Stomach (tissue), 9 donors: ENCODE results near the gene LSAMP. TPM values are rescaled to one million over a fixed set of nuclear protein-coding genes. Genes with fewer than 3 reads are reported as not detected.

Source experiments
- DNase-seq, 2 donors: peaks; one replicate each; pipeline versions ENCODE4 v3.0.0 to v3.0.0-alpha.2; 2013 to 2019
- H3K27ac ChIP-seq, 5 donors: fragments of 200-600 bp in 4 of 5; sonication (generic) in 4 of 5; one replicate each; pipeline ENCODE4 v1.5.1; 2013 to 2019; ENCODE audit warnings: mild to moderate bottlenecking in 1 of 5, moderate library complexity in 1 of 5
- H3K27me3 ChIP-seq, 3 donors: fragments of 200-600 bp; sonication (generic); one replicate each; pipeline ENCODE4 v1.5.1; 2017 to 2019; ENCODE audit warnings: mixed run types in 1 of 3
- H3K36me3 ChIP-seq, 4 donors: fragments of 200-600 bp; sonication (generic); 1 replicate in 3 of 4; 2 replicates in 1 of 4; pipeline ENCODE4 v1.5.1; 2016 to 2019
- H3K4me1 ChIP-seq, 4 donors: fragments of 200-600 bp; sonication (generic); one replicate each; pipeline ENCODE4 v1.5.1; 2016 to 2019
- H3K4me3 ChIP-seq, 4 donors: fragments of 200-600 bp; sonication (generic) in 3 of 4; one replicate each; pipeline ENCODE4 v1.5.1; 2016 to 2019; ENCODE audit warnings: mild to moderate bottlenecking in 1 of 4
- H3K9me3 ChIP-seq, 4 donors: fragments of 200-600 bp; sonication (generic); one replicate each; pipeline ENCODE4 v1.5.1; 2016 to 2019
- EP300 ChIP-seq: sonication (generic); formaldehyde crosslinking; IDR thresholded peaks from one replicate; pipeline ENCODE4 v1.6.1; 2017; ENCODE audit warnings: antibody characterized with exemption
- POLR2A ChIP-seq, 4 donors: fragments of 450-650 bp; IDR thresholded peaks; one replicate each; pipeline ENCODE4 v1.6.1; 2016; ENCODE audit warnings: antibody characterized with exemption in 4 of 4, control low read depth in 2 of 4, mild to moderate bottlenecking in 1 of 4, moderate library complexity in 1 of 4
- POLR2AphosphoS5 ChIP-seq, 3 donors: sonication (generic); formaldehyde crosslinking; IDR thresholded peaks; one replicate each; pipeline ENCODE4 v1.6.1; 2016; ENCODE audit warnings: antibody characterized with exemption in 3 of 3
- WGBS, 5 donors: extraction: QIAGEN DNeasy Blood & Tissue Kit in 3 of 5; methylation state at CpG; one replicate each; pipeline versions ENCODE4 v1.1.5 to v1.1.7; 2013 to 2018; 5-methylcytosine and 5-hydroxymethylcytosine counted together
- intact Hi-C: fragments of 100-400 bp; cut with DNase I; formaldehyde crosslinking; loops from one replicate; pipeline ENCODE4 v1.15.1; 2023; ENCODE audit warnings: low total_unique reads
- polyA plus RNA-seq, 3 donors: library from polyadenylated mRNA; stranded (reverse); fragments of 200-250 nt; gene quantifications; one replicate each; pipeline ENCODE4 v1.2.3, GENCODE V29; 2013
- total RNA-seq, 5 donors: library from RNA; depleted of rRNA; stranded (reverse); fragments of >200 nt; gene quantifications; one replicate each; pipeline versions ENCODE4 v1.1.0 to v1.2.3, GENCODE V29; 2014 to 2016
- TF ChIP-seq, protein P1 (sequence below), 7 experiments: fragments of 450-650 bp in 4 of 7; fragments of 200-600 bp in 3 of 7; sonication (generic) in 3 of 7; IDR thresholded peaks; one replicate each; pipeline ENCODE4 v1.5.1; 2016 to 2019; ENCODE audit warnings: antibody characterized with exemption in 7 of 7, control low read depth in 2 of 7, mild to moderate bottlenecking in 1 of 7
- donor health status: healthy with polysubstance abuse.
- donor health status: Bipolar disorder and iron deficiency.
- donor health status: healthy.

The LSAMP gene
- total and polyA plus RNA-seq, 8 donors: 1.1 to 20.7 (median 1.7) TPM

DNA sequence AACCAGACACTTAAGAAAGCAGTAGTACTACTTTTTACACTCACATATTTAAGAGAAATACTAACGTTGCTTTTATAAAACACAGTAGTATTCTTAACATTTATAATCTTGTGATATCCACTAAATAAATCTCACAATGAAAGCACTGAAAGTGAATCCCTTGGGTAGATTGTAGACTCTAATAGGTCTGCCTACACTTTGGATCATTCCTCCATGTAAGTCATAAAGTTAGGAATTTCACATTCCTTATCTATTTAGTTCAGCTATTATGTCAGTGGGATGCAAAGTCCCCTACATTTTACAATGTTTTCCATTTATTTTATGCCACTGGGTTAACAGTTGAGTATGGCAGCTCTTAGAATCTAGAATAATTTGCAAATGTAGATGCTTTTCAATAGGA, 330.7 kb downstream of the LSAMP start:
- intact Hi-C loops: no loop called here
- Histone ChIP-seq H3K9me3 (no peaks in the 10 kb centered on the region), H3K4me1 (peaks cover 0 to 6% (median 0%) of the 10 kb centered on the region in 4 donors), H3K36me3 (no peaks in the 10 kb centered on the region), H3K4me3 (no peak overlapping the region), H3K27me3 (no peaks in the 10 kb centered on the region), H3K27ac (no peak overlapping the region)
- TF ChIP-seq POLR2A (IDR thresholded peaks at IDR 0.05) (no peak), EP300 (no peak), POLR2AphosphoS5 (IDR thresholded peaks at IDR 0.05) (no peak)
- TF ChIP-seq, protein P1, sequence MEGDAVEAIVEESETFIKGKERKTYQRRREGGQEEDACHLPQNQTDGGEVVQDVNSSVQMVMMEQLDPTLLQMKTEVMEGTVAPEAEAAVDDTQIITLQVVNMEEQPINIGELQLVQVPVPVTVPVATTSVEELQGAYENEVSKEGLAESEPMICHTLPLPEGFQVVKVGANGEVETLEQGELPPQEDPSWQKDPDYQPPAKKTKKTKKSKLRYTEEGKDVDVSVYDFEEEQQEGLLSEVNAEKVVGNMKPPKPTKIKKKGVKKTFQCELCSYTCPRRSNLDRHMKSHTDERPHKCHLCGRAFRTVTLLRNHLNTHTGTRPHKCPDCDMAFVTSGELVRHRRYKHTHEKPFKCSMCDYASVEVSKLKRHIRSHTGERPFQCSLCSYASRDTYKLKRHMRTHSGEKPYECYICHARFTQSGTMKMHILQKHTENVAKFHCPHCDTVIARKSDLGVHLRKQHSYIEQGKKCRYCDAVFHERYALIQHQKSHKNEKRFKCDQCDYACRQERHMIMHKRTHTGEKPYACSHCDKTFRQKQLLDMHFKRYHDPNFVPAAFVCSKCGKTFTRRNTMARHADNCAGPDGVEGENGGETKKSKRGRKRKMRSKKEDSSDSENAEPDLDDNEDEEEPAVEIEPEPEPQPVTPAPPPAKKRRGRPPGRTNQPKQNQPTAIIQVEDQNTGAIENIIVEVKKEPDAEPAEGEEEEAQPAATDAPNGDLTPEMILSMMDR (IDR thresholded peaks at IDR 0.05): no peak
- DNase-seq: no peak
- 78 to 95% (median 83%) methylated on average over 1 of the region's 1 CpG for WGBS, 5 donors

DNA sequence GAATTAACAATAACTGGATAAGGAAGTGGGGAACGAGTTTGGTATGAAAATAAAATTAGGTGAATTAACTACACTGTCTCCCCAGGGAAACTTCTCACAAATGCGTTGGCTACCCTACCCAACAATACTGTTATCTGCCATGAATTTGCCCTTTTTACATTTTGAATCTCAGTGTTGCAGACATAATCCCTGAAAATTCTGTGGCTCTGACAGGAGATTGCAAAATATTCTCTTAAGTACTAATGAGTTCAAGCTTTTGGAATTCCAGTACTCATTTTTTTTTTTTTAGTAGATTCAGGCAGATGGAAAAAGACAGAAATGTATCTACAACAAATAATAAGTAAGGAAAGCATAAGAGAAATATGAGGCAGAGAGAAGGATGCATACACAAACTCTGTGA, 332.6 kb downstream of the LSAMP start:
- Histone ChIP-seq H3K27me3 (no peaks in the 10 kb centered on the region), H3K4me1 (peaks cover 0 to 6% (median 0%) of the 10 kb centered on the region in 4 donors), H3K4me3 (no peak overlapping the region), H3K36me3 (no peaks in the 10 kb centered on the region), H3K9me3 (no peaks in the 10 kb centered on the region), H3K27ac (no peak overlapping the region)
- no peak for DNase-seq
- intact Hi-C loops: no loop called here
- 37 to 57% (median 56%) methylated on average over 2 of the region's 2 CpGs for WGBS, 5 donors
- no peak for TF ChIP-seq EP300

DNA sequence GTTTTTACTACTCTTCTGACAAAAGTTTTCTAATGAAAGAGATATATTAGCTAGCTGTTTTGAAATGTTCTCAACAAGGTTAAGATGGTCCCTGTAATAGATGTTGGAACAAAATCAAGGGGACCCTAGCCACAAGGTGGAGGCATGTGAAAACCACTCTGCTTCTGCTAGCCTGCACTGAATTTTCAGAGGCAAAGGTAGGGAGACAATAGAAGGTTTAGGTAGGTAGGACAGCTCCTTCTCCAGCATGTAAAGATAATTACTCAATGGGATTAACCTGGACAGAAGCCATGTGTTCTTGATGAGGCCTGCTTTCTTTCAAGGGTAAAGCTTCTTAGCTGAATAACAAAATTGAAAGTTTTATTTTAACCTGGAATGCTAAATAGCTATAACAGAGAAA, 333.5 kb downstream of the LSAMP start:
- Histone ChIP-seq H3K4me1 (peaks cover 0 to 6% (median 0%) of the 10 kb centered on the region in 4 donors), H3K4me3 (no peak overlapping the region), H3K27me3 (no peaks in the 10 kb centered on the region), H3K9me3 (no peaks in the 10 kb centered on the region), H3K27ac (no peak overlapping the region), H3K36me3 (no peaks in the 10 kb centered on the region)
- intact Hi-C loops: no loop called here
- no peak for DNase-seq
- TF ChIP-seq POLR2A (IDR thresholded peaks at IDR 0.05) (no peak), EP300 (no peak), POLR2AphosphoS5 (IDR thresholded peaks at IDR 0.05) (no peak)
- TF ChIP-seq, protein P1 (IDR thresholded peaks at IDR 0.05): no peak

DNA sequence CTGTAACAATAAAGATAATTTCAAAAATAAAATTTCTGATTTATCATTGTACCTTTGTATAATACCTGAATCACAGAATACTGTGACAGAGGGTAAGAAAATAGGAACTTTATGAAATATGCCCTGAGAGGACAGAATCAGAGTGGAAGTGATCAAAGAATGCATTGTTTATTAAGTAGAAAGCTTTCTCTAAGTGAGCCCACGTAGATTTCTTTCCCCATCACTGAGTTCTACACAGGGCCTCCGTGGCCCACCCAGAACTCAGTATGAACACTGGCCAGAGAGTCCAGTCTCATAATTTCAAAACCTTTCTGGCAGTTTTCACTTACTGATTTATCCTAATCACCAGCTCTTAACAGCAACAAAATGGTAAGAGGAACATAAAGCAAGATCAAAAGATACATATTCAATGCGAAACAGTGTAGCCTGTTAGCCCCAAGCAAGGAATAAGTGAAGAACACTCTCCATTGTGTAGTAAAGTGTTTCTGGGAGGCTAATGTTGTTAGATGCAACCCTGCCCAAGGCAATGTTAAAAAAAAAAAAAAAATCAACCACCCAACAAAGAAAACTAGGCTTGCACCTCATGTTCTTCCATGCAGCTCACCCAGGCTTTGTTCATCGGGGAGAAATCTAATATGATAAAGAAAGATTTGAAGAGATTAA, 341.3 kb downstream of the LSAMP start:
- TF ChIP-seq POLR2A (IDR thresholded peaks at IDR 0.05) (no peak), EP300 (no peak), POLR2AphosphoS5 (IDR thresholded peaks at IDR 0.05) (no peak)
- TF ChIP-seq, protein P1 (IDR thresholded peaks at IDR 0.05): no peak
- 68 to 77% (median 75%) methylated on average over 4 of the region's 4 CpGs for WGBS, 5 donors
- no peaks in the 10 kb centered on the region for H3K9me3 ChIP-seq
- H3K4me1 ChIP-seq: no peaks in the 10 kb centered on the region
- intact Hi-C loops: no loop called here
- no peaks in the 10 kb centered on the region for H3K36me3 ChIP-seq
- no peak overlapping the region for H3K27ac ChIP-seq
- H3K4me3 ChIP-seq: no peak overlapping the region
- no peak for DNase-seq
- H3K27me3 ChIP-seq: no peaks in the 10 kb centered on the region

DNA sequence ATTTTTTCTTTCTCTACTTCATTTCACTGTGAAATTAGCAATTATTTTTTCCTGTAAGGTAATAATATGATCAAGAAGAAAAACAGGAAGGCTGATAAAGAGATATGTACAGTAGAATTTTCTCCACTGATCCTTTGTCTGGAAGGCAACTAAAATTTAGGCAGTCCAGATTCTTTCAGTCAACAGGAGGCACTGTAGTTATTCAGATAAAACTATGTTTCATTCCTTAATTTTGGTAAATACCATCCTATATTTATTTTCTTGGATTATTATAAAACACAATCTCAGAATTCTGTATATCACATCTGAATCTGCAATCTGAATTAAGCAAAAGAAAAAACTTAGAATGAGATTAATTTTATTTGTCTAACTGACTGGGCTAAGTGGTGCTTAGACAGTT, 343.2 kb downstream of the LSAMP start:
- intact Hi-C loops: no loop called here
- TF ChIP-seq POLR2A (IDR thresholded peaks at IDR 0.05) (no peak), POLR2AphosphoS5 (IDR thresholded peaks at IDR 0.05) (no peak), EP300 (no peak)
- TF ChIP-seq, protein P1 (IDR thresholded peaks at IDR 0.05): no peak
- H3K27me3 ChIP-seq: no peaks in the 10 kb centered on the region
- DNase-seq: no peak
- H3K4me3 ChIP-seq: no peak overlapping the region
- no peaks in the 10 kb centered on the region for H3K4me1 ChIP-seq
- H3K27ac ChIP-seq: no peak overlapping the region
- H3K9me3 ChIP-seq: no peaks in the 10 kb centered on the region
- H3K36me3 ChIP-seq: no peaks in the 10 kb centered on the region
